Measurements from ENCODE around the gene MAPKAPK2. TPM values are rescaled to one million over a fixed set of nuclear protein-coding genes. Genes with fewer than 3 reads are reported as not detected.

Gene MAPKAPK2
- polyA plus RNA-seq, 3 donors, result 1.6 to 56.9 (median 2.2) TPM

- H4K20me1 ChIP-seq (ENCODE audit: insufficient read depth, low read length), result no peaks in the 10 kb centered on the region
- H3K36me3 ChIP-seq (replicated peaks in 1 of 2; ENCODE audit: control insufficient read depth in 1 of 2, insufficient read depth in 2 of 2, low read length in 2 of 2), result peaks cover 0 to 14% of the 10 kb centered on the region in 2 donors
- no peak overlapping the region for H3K27ac ChIP-seq (ENCODE audit: low read depth in 1 of 2, low read length in 2 of 2)
- intact Hi-C loops (cut with micrococcal nuclease), result loop anchor here (5.0 kb wide), 3 partner anchors 34 to 1114 kb away; no protein-coding TSS in a partner anchor
- H3K9ac ChIP-seq (ENCODE audit: insufficient read depth, low read length, poor library complexity, severe bottlenecking), result no peak overlapping the region
- no peak overlapping the region for H3K4me3 ChIP-seq (replicated peaks in 1 of 3; ENCODE audit: low read depth in 2 of 3, low read length in 3 of 3)
- no peaks in the 10 kb centered on the region for H3K27me3 ChIP-seq (ENCODE audit: control insufficient read depth in 2 of 2, insufficient read depth in 2 of 2, low read length in 2 of 2)
- H3K27ac Mint-ChIP-seq, result peak overlapping the region in 1 of 7 donors; percentile 24
- no peak overlapping the region for H3K4me3 Mint-ChIP-seq
- peaks cover 5% of the 10 kb centered on the region for H3K79me2 ChIP-seq (ENCODE audit: insufficient read depth, low read length)
- no peak overlapping the region for H3K4me2 ChIP-seq (replicated peaks; ENCODE audit: extremely low read depth, low read length, poor library complexity, severe bottlenecking)
- peaks cover 0 to 3% of the 10 kb centered on the region in 2 donors for H3K9me3 ChIP-seq (replicated peaks in 1 of 2; ENCODE audit: control insufficient read depth in 1 of 2, insufficient read depth in 1 of 2, low read length in 2 of 2)
- no peak for TF ChIP-seq CTCF (IDR thresholded peaks at IDR 0.05)
- DNase-seq, result no peak
- peaks cover 68 to 81% of the 10 kb centered on the region in 2 donors for H3K4me1 ChIP-seq (ENCODE audit: control insufficient read depth in 1 of 2, insufficient read depth in 2 of 2, low read length in 2 of 2)
- 89% methylated on average over 7 of the region's 14 CpGs for WGBS (ENCODE audit: insufficient coverage)
- peaks cover 0 to 11% (median 10%) of the 10 kb centered on the region in 3 donors for H3K27me3 Mint-ChIP-seq (ENCODE audit: low read depth in 3 of 3)
- peaks cover 0 to 8% (median 3%) of the 10 kb centered on the region in 7 donors for H3K9me3 Mint-ChIP-seq
- H3K36me3 Mint-ChIP-seq, result peaks cover 27 to 31% of the 10 kb centered on the region in 2 donors
- no peak overlapping the region for H2AFZ ChIP-seq (ENCODE audit: insufficient read depth, low read depth, low read length, poor library complexity, severe bottlenecking)
- peaks cover 77% of the 10 kb centered on the region for H3K4me1 Mint-ChIP-seq
Observed at GRCh38 chr1:206768472-206769303, 84.0 kb downstream of the MAPKAPK2 start.

- peaks cover 0 to 14% of the 10 kb centered on the region in 2 donors for H3K36me3 ChIP-seq (replicated peaks in 1 of 2; ENCODE audit: control insufficient read depth in 1 of 2, insufficient read depth in 2 of 2, low read length in 2 of 2)
- no peak overlapping the region for H3K27ac ChIP-seq (ENCODE audit: low read depth in 1 of 2, low read length in 2 of 2)
- peaks cover 5% of the 10 kb centered on the region for H3K79me2 ChIP-seq (ENCODE audit: insufficient read depth, low read length)
- no peak for DNase-seq
- Mint-ChIP-seq H3K9me3 (peaks cover 0 to 2% (median 0%) of the 10 kb centered on the region in 7 donors), H3K36me3 (peaks cover 26 to 28% of the 10 kb centered on the region in 2 donors), H3K27ac (peak overlapping the region in 3 of 7 donors; percentile 37 to 96 (median 95)), H3K4me3 (peak overlapping the region in 1 of 2 donors; percentile 66), H3K4me1 (peaks cover 83% of the 10 kb centered on the region), H3K27me3 (ENCODE audit: low read depth in 3 of 3) (peaks cover 0 to 13% (median 9%) of the 10 kb centered on the region in 3 donors)
- WGBS (ENCODE audit: insufficient coverage), result 76% methylated on average over 6 of the region's 7 CpGs
- intact Hi-C loops (cut with micrococcal nuclease), result loop anchor here (5.0 kb wide), 3 partner anchors 33 to 1113 kb away; no protein-coding TSS in a partner anchor
- H3K4me1 ChIP-seq (ENCODE audit: control insufficient read depth in 1 of 2, insufficient read depth in 2 of 2, low read length in 2 of 2), result peaks cover 75 to 87% of the 10 kb centered on the region in 2 donors
- H4K20me1 ChIP-seq (ENCODE audit: insufficient read depth, low read length), result no peaks in the 10 kb centered on the region
- H3K9ac ChIP-seq (ENCODE audit: insufficient read depth, low read length, poor library complexity, severe bottlenecking), result no peak overlapping the region
- H3K27me3 ChIP-seq (ENCODE audit: control insufficient read depth in 2 of 2, insufficient read depth in 2 of 2, low read length in 2 of 2), result no peaks in the 10 kb centered on the region
- no peak overlapping the region for H2AFZ ChIP-seq (ENCODE audit: insufficient read depth, low read depth, low read length, poor library complexity, severe bottlenecking)
- peak overlapping the region in 1 of 3 experiments; percentile 70 for H3K4me3 ChIP-seq (replicated peaks in 1 of 3; ENCODE audit: low read depth in 2 of 3, low read length in 3 of 3)
- TF ChIP-seq CTCF (IDR thresholded peaks at IDR 0.05), result no peak
- H3K4me2 ChIP-seq (replicated peaks; ENCODE audit: extremely low read depth, low read length, poor library complexity, severe bottlenecking), result peak overlapping the region; percentile 76
- H3K9me3 ChIP-seq (replicated peaks in 1 of 2; ENCODE audit: control insufficient read depth in 1 of 2, insufficient read depth in 1 of 2, low read length in 2 of 2), result no peaks in the 10 kb centered on the region
Observed at GRCh38 chr1:206769304-206769731, 84.6 kb downstream of the MAPKAPK2 start.

Data from CD14-positive monocyte (primary cell).